CD4-positive, alpha-beta T cell treated with Interferon gamma for 1 hour (primary cell): ENCODE measurements around the gene NTRK3.

ENCODE experiments used
- DNase-seq: peaks from one replicate; pipeline ENCODE4 v3.0.0-alpha.2; 2020

NTRK3 gene

DNA sequence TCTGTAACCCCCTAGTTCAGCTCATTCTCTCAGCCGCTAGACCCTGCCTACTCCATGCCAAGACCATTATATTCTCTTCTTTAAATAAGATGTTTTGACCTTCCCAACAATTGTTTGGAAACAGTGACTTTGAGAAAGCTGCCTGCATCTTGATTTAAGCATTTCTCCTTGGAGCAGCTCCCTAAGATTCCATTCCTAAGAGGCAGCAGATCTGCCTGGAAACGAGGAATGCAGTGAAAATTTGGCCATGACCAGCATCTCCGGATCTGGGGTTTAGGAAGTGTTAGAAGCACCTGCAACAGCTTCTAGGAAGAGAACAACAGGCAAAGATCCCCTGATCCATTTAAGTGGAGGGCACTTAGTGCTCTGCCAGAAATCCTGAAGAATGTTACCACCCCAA is 235.7 kb downstream of the NTRK3 start:
- no peak for DNase-seq

DNA sequence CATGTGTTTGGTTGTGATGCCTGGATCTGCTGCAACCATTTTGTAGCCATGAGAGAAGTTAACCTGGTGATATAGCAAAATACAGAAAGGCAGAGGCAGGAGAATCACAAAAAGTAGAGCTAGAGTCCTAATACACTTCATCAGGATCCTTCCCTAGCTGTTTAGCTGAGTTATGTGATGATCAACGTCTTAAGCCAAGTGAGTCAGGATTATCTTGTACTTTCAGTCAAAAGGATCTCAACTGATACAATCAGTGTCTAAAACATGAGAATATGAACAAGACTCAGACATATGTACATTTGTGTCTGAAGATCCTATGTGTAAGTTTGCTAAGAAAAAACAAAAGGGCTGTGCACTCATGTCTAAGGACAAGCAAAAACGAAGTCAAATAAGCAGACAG is 236.9 kb downstream of the NTRK3 start:
- DNase-seq: no peak

DNA sequence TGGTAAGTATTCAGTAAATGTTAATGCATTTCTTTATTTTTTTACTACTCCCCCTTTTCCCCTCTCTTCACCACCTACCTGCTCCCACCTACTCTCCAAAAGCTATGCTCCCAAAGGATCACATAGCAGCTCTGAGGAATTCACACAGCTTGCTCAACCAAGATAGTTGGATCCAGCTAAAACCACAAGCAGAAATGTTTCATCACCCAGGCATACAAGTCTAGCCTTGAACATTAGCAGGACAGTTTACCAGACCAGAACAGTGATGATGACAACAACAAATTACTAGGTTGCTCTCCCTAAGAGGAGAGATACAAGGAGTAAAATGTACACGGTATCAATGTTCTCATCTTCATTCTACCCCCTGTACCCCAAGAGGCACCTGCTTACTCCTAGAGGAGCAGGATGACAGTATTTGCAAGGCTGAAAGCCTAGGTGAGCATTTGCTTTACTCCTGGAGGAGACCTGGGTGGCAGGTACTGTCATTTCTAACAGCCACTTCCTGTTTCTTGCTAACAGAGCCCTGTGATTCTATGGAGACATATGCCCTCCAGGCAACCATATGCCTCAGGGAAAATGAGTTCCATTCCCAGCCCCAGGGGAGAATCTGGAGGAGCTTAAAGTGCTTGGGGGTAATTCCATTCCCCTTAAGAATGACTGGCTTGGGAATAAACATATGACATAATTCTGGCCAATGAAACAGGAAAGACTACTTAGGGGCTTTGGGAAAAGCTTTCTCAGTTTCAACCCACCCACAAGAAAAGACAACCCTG is 237.5 kb downstream of the NTRK3 start:
- DNase-seq: no peak

DNA sequence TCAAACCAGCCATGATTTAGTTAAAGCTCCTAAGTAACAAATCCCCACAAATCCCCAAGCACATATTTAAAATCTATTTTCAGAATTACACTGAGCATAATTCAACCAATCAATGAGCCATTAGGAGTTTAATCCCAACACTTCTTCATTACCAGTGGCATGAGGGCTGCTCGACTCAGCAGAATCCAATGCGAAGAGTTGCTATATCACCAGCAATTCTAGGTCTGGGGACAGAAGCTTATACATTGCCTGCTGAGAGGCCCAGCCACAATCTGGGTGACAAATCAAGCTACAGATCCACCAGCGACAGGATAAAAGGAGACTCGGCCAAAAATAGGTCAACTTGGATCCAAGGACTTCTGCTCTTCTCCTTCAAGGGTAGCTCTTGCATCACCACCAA is 238.8 kb downstream of the NTRK3 start:
- no peak for DNase-seq

DNA sequence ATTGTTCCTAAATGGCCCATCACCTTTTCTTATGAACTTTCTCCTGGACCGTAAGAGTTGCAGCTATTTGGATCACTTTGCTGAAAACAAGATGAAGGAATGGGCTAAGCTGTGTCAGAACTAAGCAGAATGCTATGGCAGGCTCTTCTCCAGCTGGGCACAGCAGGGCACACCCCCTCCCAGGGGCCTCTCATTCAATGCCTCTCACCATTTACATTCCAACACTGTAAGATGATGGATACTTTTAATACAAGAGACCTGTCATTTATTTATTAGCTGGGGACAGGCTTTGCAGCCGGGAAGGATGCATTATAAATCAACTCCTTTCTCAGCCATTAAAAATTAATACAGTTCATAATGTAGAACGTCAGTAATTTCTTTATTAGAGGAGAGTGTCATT is 240.1 kb downstream of the NTRK3 start:
- no peak for DNase-seq

DNA sequence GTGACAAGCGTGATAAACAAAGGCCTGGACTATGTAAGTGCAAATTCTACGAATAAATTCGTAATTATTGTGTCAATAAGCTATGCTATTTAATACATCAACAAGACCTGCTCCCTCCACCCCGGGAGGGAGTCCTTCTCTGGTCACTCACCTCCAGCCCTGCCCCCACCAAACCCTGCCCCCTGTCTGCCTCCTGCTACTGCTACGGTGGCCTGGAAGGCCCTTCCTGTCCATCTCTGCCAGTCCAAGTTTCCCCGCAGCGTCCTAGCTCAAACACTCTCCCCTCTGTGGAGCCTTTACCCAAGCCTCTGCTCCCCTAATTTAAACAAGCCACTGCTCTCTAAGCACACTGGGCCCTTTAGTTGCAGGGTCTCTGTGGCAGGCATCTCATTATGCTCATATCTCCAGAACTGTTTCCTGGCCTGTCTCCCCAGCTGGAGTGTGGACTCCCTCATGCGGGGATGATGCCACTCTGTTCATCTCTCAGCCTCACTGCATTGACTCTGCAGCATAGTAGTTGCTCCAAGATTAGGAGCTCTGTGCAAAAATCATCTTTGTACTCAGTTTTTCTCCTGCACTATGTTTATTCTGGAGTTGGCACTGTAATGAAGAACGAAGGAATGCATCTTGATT is 241.2 kb downstream of the NTRK3 start:
- DNase-seq: no peak

DNA sequence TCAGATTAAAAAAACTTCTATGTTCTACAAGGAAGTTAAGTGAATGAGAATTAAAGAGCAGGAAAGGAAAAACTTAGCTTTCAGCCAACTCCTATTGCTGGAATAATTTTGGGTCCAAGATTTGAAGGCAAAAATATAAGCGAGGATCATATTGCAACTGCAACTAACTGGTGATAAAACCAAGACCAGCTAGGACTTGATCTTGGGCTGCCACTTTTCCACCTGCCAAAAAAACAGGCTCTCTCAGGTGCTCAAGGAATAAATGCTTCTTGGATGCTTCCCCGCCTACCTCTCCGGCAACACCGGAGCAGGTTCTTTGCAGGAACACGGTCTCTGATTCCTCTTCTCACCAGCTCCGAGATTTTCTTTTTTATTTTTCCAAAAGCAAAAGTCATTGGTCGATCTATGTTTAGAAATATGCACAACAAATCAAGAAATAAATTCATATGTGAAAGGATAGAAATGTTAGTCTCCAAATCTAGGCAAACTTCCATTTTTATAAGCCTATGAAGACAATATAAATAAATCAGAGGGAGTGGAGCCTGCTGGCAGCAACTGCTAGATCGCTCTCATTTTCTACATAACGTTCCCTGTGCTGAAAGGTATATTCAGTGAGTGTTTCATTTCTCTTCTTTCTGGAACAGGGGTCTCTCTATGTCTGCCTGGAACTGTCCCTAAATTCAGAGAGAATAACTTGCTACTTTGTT is 241.9 kb downstream of the NTRK3 start:
- no peak for DNase-seq

DNA sequence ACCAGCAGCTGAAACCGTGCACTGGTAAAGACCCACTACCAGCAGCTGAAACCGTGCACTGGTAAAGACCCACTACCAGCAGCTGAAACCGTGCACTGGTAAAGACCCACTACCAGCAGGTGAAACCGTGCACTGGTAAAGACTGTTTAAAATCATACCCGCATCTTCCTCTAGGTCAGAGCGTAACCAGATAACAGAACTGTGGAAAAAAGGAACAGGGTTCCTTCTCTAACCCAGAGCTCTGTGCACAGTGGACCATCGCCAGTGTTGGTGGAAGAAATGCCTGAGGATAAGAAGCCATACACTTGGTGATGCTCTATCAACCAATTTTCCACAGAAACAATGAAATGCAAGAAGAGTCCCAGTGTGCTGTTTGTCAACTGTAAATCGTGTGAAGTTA is 243.4 kb downstream of the NTRK3 start:
- no peak for DNase-seq

DNA sequence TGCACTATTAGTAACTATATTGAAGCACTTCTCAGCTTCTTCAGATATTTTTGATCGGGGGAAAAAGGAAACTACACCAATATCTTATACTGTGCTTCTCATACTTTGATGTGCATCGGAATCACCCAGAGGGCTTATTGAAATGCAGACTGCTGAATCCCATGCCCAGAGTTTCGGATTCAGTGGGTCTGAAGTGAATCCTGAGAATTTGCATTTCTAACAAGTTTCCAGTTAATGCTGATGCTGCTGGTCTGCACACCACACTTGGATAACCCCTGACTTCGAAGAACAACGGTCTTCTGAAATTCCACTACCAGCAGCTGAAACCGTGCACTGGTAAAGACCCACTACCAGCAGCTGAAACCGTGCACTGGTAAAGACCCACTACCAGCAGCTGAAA is 243.9 kb downstream of the NTRK3 start:
- DNase-seq: no peak

DNA sequence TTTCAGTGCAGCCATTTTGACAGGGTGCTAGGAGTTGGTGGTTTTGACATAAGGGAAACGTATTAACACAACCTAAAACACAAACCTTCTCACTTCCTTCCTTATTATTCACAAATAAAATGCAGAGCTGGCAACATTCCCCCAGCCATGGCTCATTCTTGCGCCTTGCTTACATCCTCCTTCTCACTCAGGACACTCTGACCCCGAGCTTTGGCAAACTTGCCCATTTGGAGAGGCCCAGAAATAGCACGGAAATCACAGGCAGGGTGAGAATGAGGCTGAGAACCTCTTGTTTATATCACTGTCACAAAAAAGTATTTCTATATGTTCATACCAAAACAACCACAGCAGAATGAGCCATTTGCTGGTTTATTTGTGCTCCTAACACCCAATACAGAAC is 244.3 kb downstream of the NTRK3 start:
- DNase-seq: no peak

DNA sequence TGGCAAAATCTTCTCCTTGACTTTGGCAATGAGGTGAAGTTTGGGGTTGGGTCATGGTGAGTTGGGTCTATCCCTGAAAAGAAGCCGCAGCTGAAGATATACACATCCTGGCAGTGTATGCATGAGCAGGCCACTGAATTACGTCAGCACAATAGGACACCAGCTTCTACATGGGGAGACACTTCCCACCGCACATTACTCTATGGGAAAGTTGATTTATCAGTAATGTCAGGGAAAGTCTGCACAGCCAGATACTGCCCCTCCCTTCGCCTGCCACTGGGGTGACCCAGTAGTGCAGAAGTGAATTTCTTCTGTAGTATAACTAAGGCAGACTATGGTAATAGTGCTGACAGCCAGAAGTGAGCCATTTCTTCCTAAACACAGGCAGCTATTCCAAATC is 245.0 kb downstream of the NTRK3 start:
- no peak for DNase-seq

DNA sequence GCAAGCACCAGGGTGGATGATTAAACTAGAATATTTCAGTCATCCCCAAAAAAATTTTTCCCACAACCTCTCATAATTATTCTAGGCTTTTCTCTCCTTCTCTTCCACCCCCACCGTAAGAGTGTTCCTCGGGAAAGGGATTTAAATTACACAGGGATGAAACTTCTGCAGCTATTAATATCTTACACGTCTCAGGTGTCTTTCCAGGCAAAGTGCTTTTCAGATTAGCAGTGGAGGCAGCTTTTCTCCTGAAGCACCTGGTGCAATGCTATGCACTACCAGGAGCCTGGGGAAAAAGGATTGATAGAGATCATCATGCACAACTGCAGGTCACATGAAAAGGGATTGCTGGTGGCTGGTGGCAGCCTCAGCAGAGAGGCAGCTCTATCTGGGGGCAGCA is 250.4 kb downstream of the NTRK3 start:
- DNase-seq: no peak

DNA sequence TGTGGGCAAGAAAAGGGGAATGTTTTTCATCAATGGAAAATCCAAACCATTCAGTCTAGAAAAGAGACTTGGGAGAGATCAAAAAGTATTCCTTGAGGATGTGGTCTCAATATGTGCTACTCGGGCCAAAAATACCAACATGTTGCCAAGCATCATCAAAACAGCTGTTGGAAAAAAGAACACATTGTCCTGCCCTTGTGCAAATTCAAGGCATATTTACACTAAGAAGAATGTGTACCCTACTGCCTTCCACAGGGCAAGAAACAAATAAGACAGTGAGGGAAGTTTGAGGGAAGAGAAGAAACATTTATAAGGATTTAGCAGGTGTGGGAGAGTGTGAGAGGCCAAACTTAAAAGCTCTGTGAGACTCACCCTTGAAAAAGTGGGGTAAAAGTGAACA is 252.1 kb downstream of the NTRK3 start:
- no peak for DNase-seq

DNA sequence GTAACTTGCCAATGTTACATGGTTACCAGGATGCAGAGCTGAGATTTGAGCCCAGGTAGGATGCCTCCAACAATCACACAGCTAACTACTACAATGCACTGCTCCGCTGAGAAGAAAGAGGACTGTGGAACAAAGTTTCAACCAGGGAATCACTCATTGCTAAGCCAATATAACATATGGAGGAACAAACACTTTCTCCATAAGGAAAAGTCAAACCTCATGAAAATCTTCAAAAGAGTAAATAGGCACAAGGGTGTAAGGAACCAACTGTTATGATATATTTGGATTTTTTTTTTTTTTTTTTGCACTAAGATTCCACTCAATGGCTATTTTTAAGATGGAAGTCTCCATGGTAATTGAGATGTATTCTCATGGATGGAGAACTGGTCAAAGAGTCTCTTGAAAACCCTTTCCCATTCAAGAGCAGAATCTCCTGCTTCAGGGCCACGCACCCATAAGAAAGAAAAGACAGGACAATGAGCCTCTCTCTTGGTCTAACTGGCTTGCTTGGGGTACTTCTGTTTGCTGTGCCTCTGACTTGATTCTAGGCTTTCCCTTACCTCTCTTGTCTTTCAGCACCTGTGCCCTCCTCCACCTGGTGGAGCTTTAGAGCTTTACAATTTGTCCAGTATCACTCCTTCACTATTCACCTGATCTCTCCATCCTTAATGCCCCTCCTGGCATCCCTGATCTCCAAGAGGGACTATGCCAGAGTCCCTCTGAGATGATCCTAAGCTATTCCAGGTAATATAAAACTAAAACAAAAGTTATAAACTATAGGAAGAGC is 252.8 kb downstream of the NTRK3 start:
- no peak for DNase-seq

DNA sequence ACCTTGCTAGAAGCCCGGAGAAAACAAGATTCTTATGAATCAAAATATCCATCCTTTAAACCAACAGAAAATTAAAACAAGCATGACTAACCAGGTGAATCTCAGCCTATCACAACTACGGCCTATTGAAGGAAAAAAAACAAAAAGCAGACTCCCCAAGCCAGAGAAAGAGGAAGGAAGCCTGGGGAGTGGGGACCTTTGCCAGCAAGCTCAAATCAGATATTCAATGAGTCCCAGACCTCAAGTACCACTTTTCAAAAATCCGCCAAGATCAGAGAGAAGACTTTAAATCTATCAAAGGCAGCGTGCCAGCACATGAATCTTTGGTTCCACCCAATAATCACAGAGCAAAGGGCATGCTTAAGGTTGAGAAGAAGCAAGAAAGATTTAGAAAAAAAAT is 253.8 kb downstream of the NTRK3 start:
- DNase-seq: no peak

DNA sequence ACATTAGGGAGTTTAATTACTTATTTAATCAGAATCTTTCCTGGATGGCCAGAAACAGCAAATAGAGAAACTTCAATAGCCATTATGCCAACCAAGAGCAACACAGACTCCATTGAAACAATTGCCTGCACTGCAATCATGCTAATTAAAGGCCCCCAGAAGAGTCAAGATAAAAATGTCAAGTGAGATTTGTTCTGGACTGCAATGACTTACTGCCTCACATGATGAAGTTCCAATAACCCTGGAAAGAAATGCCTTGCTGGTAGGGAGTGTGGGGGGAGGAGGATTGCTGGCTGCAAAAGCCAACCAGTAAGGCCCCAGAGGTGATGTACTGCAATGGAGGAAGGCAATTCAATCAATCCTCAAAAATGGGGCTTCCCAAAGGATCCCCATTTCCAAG is 257.9 kb downstream of the NTRK3 start:
- no peak for DNase-seq

DNA sequence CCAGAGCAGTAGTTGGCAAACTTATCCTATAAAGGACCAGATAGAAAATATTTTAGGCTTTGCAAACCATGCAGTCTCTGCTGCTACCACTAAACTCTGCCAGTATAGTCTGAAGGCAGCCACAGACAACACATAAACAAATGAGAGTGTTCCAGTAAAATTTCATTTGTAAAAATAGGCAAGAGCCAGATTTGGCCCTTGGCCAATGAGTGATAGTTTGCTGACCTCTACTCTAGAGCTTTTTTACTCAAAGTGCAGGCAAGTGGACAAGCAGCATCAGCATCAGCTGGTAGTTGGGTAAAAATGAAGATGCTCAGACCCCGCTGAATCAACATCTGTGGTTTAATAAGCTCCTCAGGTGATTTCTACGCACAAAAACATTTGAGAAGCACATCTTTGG is 269.8 kb downstream of the NTRK3 start:
- no peak for DNase-seq

DNA sequence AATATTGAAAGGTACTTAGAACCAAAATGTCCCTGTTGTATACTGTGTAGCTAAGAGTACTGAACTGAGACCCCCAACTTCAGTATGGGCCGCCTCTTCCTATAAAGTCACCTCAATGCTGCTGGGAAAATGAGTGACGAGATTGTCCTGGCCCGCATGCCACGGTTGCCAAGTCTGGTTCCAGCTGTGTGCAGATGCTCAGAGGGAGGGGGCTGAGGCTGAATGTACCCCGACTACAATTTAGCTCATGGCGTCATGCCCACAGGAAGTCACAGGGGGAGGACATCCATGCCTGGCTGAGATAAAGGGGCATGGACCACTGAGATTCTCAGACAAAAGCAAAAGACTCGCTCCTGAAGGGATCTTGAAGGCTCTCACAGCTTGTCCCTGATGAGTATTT is 271.1 kb downstream of the NTRK3 start:
- no peak for DNase-seq

DNA sequence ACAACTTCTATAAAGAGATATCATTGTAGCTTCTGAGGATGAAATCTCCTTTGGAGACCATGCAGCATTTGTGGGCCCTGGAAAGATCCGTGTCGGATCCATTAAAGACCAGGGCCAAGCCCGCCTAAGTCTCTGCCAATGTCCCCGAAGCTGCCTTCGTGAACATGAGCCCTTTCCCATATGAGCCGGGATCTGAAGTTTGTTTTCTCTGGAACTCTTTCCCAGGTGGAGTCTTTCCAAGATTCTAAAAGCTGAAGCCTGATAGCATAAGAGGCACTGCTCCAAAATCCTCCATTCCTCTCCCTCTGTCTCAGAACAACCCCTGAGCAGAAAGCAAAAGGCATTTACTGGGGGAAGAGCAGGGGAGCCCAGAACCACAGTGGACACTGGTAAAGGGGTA is 274.6 kb downstream of the NTRK3 start:
- DNase-seq: no peak

DNA sequence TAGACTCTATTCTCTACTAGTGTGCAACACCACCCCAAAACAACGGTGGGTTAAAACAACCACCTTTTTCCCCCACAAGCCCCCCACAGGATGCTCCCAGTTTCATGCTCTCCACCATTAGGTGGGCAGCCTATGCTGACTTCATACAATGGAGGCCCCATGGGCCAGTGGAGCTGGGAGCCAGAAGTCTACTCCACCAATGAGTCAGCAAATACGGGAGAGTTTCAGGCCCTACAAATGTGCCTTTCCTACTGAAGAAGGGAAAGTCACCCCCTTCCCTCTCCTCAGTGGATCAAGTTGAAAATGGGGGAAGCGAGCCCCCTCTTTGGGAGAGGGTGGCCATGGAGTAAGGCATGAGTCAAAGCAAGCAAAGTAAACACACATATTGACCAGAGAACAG is 278.6 kb downstream of the NTRK3 start:
- DNase-seq: no peak

DNA sequence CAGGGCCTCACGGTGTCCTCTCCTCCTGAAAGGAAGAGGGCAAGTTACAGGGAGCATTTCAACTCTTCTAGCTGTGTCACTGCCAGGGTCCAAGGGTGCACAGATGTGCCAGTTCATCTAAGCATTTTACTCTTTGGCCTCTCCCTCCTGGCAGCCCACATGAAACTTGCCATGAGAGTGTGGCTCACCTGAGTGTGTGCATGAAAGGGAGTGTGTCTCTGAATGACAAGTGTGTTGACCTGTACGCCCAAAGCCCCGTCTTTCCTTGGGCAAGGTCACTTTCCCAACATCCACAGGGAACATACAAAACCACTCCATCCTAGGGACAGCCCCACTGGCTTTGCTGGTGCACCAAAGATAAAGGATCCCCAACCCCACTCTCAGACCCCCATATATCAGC is 280.0 kb downstream of the NTRK3 start:
- DNase-seq: no peak

DNA sequence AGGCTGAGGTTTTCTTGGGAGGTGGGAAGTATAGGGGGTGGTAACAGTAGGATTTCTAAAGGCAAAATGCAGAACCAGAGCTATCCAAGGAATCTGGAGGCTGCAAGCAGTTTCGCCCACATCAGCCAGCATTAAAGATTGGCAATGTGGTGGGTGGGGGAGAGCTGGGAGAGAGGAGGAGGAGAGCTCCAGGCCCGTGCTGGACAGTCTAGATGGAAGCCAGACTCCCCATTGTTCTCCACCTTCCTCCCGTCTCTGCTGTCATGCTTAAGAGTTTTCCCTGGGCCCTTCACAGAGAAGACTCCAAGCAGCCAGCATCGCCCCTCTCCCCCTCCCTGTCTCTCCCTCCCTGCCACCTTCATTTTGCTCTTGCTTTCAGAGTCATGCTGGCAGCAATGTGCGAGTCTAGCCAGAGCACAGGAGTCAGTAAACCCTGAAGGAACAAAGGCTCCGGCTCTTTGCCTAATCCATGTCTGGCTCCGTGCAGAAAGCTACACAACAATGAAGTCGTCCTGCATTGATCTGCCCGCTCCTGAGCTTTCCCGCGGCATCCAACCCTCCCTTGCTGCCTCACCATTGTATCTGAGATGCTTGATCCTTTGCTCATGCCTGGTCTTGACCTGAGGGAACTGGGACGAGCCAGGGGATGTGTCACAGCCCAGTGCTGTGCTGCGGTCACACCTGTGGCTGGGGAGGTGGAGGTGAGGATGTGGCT is 282.9 kb downstream of the NTRK3 start:
- no peak for DNase-seq

DNA sequence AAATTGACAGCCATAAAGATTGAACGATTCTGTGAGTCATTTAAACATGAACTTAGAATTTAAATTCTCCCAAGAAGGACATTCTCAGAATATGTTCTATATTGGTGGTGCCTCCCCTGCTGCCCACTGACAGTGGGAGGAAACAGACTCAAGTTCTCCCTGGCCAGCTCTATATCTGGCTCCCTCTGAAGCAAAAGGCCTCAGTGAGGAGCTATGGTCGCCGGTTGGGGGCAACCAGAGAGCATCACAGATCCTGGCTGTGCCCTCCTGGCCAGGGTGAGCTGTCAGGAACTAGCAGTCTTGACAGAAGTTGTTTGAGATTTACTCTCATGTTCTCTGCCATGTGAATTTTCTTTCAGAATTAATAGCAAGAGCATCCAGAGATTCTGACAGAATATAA is 285.5 kb downstream of the NTRK3 start:
- DNase-seq: no peak
